Duodenal mucosa (tissue), 2 donors: ENCODE measurements around the gene KIAA1191.
A peak's percentile ranks its signal among the peaks of the same experiment; 100 is the strongest.

Experiments used
- H3K27ac ChIP-seq: one replicate; pipeline ENCODE4 v1.7.0; 2013; ENCODE audit warnings: low read depth, low read length
- H3K27me3 ChIP-seq, 2 donors: one replicate each; pipeline ENCODE4 v1.7.0; 2013; ENCODE audit warnings: low read length in 2 of 2, control low read depth in 1 of 2; ENCODE audit not compliant: insufficient read depth in 2 of 2, control insufficient read depth in 1 of 2
- H3K36me3 ChIP-seq, 2 donors: one replicate each; pipeline ENCODE4 v1.7.0; 2013; ENCODE audit warnings: low read length in 2 of 2, control low read depth in 1 of 2; ENCODE audit not compliant: insufficient read depth in 2 of 2, control insufficient read depth in 1 of 2
- H3K4me1 ChIP-seq, 2 donors: one replicate each; pipeline ENCODE4 v1.7.0; 2013; ENCODE audit warnings: low read length in 2 of 2, control low read depth in 1 of 2; ENCODE audit not compliant: insufficient read depth in 2 of 2, control insufficient read depth in 1 of 2
- H3K4me3 ChIP-seq, 2 donors: one replicate each; pipeline ENCODE4 v1.7.0; 2013; ENCODE audit warnings: low read length in 2 of 2, low read depth in 1 of 2
- H3K9ac ChIP-seq, 2 donors: one replicate each; pipeline ENCODE4 v1.7.0; 2013; ENCODE audit warnings: low read length in 2 of 2, low read depth in 1 of 2
- H3K9me3 ChIP-seq, 2 donors: one replicate each; pipeline ENCODE4 v1.7.0; 2013; ENCODE audit warnings: low read length in 2 of 2, control low read depth in 1 of 2; ENCODE audit not compliant: control insufficient read depth in 1 of 2

KIAA1191 gene

GRCh38 chr5:176389135-176390123 lies 27.9 kb upstream of the KIAA1191 start:
- Histone ChIP-seq H3K4me1 (peaks cover 16 to 26% of the 10 kb centered on the region in 2 donors), H3K4me3 (peak overlapping the region; percentile 89 to 99), H3K9ac (peak overlapping the region; percentile 98 to 99), H3K9me3 (no peaks in the 10 kb centered on the region), H3K36me3 (peaks cover 18 to 49% of the 10 kb centered on the region in 2 donors), H3K27ac (peak overlapping the region; percentile 97), H3K27me3 (no peaks in the 10 kb centered on the region)

GRCh38 chr5:176388444-176389134 lies 27.0 kb upstream of the KIAA1191 start, which contains the start of the genes HIGD2A and NOP16:
Gene HIGD2A, plus strand, starts transcription at chr5:176388751. Its CDS starts 69 bp downstream, at chr5:176388820.
Gene NOP16, minus strand, starts transcription at chr5:176388598. Its CDS starts 59 bp downstream, at chr5:176388539.
- peak within 1 kb of the TSS; percentile 97 for H3K27ac ChIP-seq
- peaks cover 16 to 26% of the 10 kb centered on the region in 2 donors for H3K4me1 ChIP-seq
- no peaks in the 10 kb centered on the region for H3K27me3 ChIP-seq
- H3K9me3 ChIP-seq: no peaks in the 10 kb centered on the region
- H3K36me3 ChIP-seq: peaks cover 24 to 51% of the 10 kb centered on the region in 2 donors
- peak within 1 kb of the TSS; percentile 98 to 99 for H3K9ac ChIP-seq
- H3K4me3 ChIP-seq: peak within 1 kb of the TSS; percentile 89 to 99

GRCh38 chr5:176388003-176388443 lies 26.5 kb upstream of the KIAA1191 start:
- H3K4me1 ChIP-seq: peaks cover 16 to 26% of the 10 kb centered on the region in 2 donors
- H3K9me3 ChIP-seq: no peaks in the 10 kb centered on the region
- peak overlapping the region; percentile 94 to 98 for H3K9ac ChIP-seq
- H3K27me3 ChIP-seq: no peaks in the 10 kb centered on the region
- H3K36me3 ChIP-seq: peaks cover 22 to 51% of the 10 kb centered on the region in 2 donors
- H3K27ac ChIP-seq: no peak overlapping the region
- H3K4me3 ChIP-seq: peak overlapping the region; percentile 89 to 99

- no peaks in the 10 kb centered on the region for H3K27me3 ChIP-seq
- peak overlapping the region; percentile 89 to 99 for H3K4me3 ChIP-seq
- no peak overlapping the region for H3K27ac ChIP-seq
- H3K36me3 ChIP-seq: peaks cover 18 to 51% of the 10 kb centered on the region in 2 donors
- H3K9ac ChIP-seq: peak overlapping the region; percentile 94 to 98
- peaks cover 16 to 26% of the 10 kb centered on the region in 2 donors for H3K4me1 ChIP-seq
- no peaks in the 10 kb centered on the region for H3K9me3 ChIP-seq
Measured at GRCh38 chr5:176387384-176387925, 25.9 kb upstream of the KIAA1191 start.

- H3K27me3 ChIP-seq: no peaks in the 10 kb centered on the region
- H3K9ac ChIP-seq: no peak overlapping the region
- peak overlapping the region in 1 of 2 donors; percentile 89 for H3K4me3 ChIP-seq
- peaks cover 25 to 50% of the 10 kb centered on the region in 2 donors for H3K36me3 ChIP-seq
- no peaks in the 10 kb centered on the region for H3K9me3 ChIP-seq
- no peak overlapping the region for H3K27ac ChIP-seq
- H3K4me1 ChIP-seq: peaks cover 16 to 26% of the 10 kb centered on the region in 2 donors
Measured at GRCh38 chr5:176386491-176386890, 24.9 kb upstream of the KIAA1191 start.

GRCh38 chr5:176384991-176385390 lies 23.4 kb upstream of the KIAA1191 start:
- Histone ChIP-seq H3K27ac (no peak overlapping the region), H3K9me3 (no peaks in the 10 kb centered on the region), H3K27me3 (no peaks in the 10 kb centered on the region), H3K4me3 (no peak overlapping the region), H3K36me3 (peaks cover 21 to 48% of the 10 kb centered on the region in 2 donors), H3K4me1 (peaks cover 16 to 21% of the 10 kb centered on the region in 2 donors), H3K9ac (no peak overlapping the region)

- Histone ChIP-seq H3K36me3 (peaks cover 21 to 48% of the 10 kb centered on the region in 2 donors), H3K27ac (no peak overlapping the region), H3K4me1 (peaks cover 16 to 17% of the 10 kb centered on the region in 2 donors), H3K27me3 (no peaks in the 10 kb centered on the region), H3K9me3 (no peaks in the 10 kb centered on the region), H3K4me3 (no peak overlapping the region), H3K9ac (no peak overlapping the region)
Measured at GRCh38 chr5:176384366-176384930, 22.9 kb upstream of the KIAA1191 start.

GRCh38 chr5:176383961-176384360 lies 22.4 kb upstream of the KIAA1191 start:
- H3K9ac ChIP-seq: no peak overlapping the region
- no peaks in the 10 kb centered on the region for H3K27me3 ChIP-seq
- no peak overlapping the region for H3K27ac ChIP-seq
- H3K36me3 ChIP-seq: peaks cover 21 to 48% of the 10 kb centered on the region in 2 donors
- H3K9me3 ChIP-seq: no peaks in the 10 kb centered on the region
- no peak overlapping the region for H3K4me3 ChIP-seq
- H3K4me1 ChIP-seq: peaks cover 16% of the 10 kb centered on the region in 2 donors

GRCh38 chr5:176383248-176383905 lies 21.8 kb upstream of the KIAA1191 start:
- H3K27ac ChIP-seq: no peak overlapping the region
- H3K36me3 ChIP-seq: peaks cover 21 to 48% of the 10 kb centered on the region in 2 donors
- no peaks in the 10 kb centered on the region for H3K27me3 ChIP-seq
- H3K4me1 ChIP-seq: peaks cover 16% of the 10 kb centered on the region in 2 donors
- no peaks in the 10 kb centered on the region for H3K9me3 ChIP-seq
- H3K4me3 ChIP-seq: no peak overlapping the region
- no peak overlapping the region for H3K9ac ChIP-seq
